Limb (tissue), 2 donors: ENCODE results near the gene SLC2A10.

Experiments used
- DNase-seq, 2 donors: peaks; one replicate each; pipeline ENCODE4 v3.0.0-alpha.2; 2016; ENCODE audit errors: extremely low spot score in 2 of 2

Gene SLC2A10

DNA sequence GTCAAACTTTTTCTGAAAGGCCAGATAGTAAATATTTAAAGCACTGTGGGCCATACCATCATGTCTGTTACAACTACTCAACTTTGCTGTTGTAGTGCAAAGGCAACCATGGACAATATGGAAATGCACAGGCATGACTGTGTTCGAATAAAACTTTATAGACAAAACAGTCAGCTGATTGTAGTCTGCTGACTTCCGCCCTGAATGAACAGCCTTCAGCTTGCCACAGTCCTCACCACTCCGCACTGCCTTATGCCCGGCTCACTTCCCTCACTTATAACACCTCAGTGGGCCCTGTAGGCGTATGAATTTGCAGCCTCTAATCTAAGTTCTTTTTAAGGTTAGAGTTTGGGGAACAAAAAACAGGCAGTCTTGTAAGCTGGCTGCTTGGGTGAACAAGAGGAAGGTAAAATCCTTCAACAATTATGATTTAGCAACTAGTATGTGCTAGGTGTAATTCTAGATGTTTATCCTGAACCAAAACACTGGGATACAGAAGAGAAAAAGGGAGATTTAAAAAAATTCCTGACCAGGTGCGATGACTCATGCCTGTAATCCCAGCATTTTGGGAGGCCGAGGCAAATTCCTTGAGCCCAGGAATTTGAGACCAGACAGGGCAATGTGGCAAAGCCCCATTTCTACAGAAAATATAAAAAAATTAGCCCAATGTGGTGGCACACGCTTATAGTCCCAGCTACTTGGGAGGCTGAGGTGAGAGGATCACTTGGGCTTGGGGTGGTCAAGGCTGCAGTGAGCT lies 6.8 kb upstream of the SLC2A10 start:
- DNase-seq = no peak

DNA sequence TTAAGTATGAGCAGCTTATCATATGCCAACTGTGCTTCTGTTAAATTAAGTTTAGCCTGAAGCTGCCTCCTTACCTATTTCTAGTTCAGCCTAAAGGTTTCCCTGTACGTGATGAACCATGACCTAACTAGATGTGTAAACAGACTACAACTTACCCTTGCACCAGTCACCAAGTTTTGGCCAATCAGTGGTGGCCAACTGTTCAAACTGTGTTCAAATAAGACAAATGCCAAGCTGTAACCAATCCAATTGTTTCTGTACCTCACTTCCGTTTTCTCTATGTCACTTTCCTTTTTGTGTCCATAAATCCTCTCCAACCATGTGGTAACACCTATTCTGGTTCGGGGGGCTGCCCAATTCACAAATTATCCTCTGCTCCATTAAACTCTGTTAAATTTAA lies 6.0 kb upstream of the SLC2A10 start:
- DNase-seq = no peak

DNA sequence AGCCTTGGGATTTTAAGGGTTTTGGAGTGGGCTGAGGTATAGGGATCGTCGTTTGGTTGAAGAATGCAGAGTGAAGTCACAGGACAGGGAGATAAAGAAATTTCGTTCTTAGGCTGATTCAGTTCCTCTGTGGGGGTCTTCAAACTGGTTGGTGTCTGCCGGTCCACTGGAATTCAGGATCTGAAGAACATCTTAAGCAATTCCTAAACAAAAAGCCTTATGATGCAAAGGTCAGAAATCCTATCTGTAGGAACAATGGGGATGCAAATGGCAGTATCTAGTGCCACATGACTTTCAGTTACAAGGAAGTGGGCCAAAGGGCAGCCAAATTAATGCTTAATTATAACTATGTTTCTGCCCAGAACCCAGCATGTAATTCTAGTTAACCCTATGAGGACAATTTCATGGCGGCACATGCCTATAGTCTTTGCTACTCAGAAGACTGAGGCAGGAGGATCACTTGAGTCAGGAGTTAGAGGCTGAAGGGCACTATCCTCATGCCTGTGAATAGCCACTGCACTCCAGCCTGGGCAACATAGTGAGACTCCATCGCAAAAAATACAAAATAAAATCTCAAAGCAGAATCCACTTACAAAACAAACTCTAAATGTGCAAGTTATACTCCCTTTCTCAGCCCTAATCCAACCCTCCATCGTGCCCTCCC lies 4.6 kb upstream of the SLC2A10 start:
- no peak for DNase-seq

DNA sequence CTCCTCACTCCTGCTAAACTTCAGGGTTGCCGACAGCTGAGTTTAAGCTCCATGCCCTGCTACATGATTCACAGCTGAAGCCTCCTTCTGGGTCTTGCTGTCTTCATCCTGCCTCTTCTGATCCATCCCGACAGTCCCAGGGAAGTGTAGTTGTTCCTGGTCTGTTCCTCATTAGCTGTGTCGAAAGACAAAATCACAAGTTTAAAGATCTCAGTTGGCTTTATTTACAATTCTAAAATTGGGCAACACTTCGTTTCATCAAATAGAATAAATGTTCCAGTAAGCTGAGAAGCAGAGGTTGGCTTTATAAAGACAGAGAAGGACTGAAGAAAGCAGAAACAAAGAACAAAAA lies 4.1 kb upstream of the SLC2A10 start:
- no peak for DNase-seq

GRCh38 chr20:46706242-46706641 lies 3.2 kb upstream of the SLC2A10 start:
- DNase-seq = no peak

DNA sequence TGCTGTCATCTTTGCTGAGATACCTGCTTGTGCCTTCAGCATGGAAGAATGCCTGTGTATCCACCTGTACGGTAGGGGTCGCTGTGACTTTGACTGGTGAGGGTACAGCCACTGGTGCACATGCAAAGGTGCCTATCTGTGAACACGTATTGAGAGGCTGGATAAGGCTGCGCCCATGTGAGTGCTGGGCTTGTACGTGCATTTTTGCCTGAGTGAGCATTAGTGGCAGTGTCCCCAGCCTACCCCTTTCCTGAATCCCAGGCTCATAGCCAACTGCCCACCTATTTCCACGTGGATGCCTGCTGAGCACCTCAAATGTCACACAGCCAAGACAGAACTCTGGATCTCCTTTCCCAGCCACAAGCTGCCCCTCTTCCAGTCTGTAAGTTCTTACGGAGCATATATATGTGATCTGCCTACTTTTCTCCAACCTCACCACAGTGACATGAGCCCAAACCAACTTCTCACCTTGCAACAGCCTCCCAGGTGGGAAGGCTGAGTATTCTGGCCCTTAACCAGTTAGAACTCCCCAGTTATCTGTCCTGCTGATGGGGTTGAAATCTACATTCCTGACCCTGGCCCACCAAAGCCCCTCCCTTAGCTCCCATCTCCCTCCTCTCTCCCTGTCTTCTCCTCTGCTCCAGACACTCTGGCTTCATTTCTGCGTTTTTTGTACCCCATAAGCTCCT lies 1.1 kb upstream of the SLC2A10 start:
- no peak for DNase-seq

DNA sequence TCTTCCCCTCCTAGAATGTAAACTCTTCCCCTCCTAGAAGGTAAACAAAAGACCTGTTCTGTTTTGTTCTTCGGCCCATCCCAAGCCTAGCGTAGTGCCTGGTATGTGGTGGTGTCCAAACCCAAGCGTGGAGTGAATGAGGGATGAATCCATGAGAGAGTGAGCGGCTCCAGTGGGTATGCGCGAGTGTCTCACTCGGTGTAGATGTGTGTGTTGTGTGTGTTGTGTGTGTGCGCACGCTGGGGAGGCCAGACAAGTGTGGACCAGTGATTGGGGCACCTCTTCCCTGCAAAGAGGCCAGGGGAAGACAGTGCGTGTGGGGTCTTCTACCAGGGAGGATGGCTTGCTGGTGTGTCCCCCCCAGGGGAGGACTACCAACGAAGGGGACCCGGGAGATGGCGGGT lies 392 bp upstream of the SLC2A10 start:
- DNase-seq = no peak

DNA sequence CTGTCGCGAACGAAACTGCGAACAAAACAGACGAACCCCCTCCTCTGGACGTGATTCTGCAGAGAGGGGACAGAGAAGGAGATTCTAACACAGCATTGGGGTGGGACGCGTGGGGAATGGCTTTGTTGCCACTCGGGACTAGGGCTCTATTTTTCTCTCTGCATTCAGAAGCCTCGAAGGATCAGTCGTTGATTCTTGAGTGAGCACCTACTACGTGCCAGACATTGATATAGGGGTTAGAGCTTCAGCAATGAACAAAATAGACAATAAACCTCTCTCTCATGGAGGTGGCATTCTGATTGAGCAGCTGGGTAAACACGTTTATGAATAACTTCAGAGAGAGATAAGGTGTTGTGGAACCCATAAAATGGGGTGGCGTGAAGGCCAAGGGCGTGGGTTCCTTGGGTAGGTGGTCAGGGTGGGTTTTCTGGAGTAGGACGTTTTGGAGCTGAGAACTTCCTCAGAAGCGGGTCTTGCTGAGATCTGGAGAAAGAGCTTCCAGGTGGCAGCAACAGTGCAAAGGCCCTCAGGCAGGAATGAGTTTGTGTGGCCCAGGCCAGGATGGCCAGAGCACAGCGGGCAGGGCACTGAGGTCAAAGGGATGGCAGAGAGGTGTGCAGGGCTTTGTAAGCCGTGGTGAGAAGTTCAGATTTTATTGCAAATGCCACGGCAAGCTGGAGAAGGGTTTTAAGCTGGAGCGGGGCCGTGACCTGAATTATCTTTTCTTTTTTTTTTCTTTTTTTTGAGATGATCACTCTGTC lies 884 bp downstream of the SLC2A10 start:
- no peak for DNase-seq

- no peak for DNase-seq
Observed at GRCh38 chr20:46712056-46712636, 2.7 kb downstream of the SLC2A10 start.

GRCh38 chr20:46713957-46714834 lies 4.7 kb downstream of the SLC2A10 start:
- DNase-seq = no peak

- DNase-seq = no peak
Observed at GRCh38 chr20:46715292-46715756, 5.9 kb downstream of the SLC2A10 start.

DNA sequence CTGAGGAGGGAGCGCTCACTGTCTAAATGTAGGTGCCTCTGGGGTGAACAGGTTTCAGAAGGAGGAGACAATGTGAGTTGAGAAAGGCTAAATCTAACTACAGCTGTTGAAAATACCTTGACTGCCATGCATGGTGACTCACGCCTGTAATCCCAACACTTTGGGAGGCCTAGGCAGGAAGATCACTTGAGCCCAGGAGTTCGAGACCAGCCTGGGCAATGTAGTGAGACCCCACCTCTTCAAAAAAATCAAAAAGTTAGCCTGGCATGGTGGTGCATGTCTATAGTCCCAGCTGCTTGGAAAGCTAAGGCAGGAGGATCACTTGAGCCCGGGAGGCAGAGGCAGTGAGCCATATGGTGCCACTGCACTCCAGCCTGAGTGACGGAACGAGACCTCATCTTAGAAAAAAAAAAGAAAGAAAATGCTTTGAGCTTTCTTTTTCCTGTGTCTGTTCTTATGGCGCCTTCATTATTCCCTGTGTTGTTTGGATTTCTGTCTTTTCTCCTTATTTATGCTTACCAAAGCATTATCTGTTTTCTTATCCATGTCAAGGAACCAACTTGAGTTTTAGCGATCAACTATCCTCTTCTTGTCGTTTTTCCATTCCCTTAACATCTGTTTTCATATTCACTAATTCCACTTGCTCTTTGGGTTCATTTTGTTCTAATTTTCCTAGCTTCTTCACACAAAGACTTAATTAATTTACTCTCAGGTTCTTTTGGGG lies 8.5 kb downstream of the SLC2A10 start:
- DNase-seq = no peak

DNA sequence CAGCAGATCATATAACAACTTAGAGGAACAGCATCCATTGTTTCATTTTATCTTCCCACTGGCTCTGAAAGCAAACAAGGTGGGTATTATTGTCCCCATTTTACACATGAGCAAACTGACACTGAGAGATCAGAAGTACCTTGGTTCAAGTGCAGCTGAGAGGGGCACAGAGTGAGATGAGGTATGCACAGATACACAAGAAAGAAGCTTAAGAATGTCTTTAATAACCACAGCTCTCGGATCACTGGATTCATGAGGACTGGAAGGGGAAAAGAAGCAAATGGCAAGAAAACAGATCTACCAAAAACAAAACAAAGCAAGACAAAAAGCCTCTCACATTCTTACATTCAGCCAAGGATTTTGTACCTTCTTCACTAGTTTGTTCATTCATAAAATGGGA lies 10.6 kb downstream of the SLC2A10 start:
- DNase-seq = no peak

GRCh38 chr20:46720776-46721425 lies 11.5 kb downstream of the SLC2A10 start:
- no peak for DNase-seq

DNA sequence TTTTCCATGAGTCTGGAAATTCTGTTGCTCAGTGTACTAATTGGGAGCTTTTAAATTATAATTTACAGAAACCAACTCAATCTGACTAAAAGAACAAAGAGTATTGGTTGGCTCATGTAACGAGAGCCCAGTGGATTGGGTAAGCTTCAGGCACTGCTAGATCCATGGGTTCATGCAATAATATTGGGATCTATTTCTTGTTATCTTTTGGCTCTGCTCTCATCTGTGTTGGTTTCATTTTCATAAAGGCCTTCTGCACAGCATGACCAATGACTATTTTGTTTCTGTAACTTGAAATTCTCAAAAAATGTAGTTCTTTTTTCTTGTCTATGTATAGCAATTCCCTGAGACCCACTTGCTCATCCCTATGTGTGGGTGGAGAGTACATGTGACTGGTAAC lies 12.0 kb downstream of the SLC2A10 start:
- no peak for DNase-seq

DNA sequence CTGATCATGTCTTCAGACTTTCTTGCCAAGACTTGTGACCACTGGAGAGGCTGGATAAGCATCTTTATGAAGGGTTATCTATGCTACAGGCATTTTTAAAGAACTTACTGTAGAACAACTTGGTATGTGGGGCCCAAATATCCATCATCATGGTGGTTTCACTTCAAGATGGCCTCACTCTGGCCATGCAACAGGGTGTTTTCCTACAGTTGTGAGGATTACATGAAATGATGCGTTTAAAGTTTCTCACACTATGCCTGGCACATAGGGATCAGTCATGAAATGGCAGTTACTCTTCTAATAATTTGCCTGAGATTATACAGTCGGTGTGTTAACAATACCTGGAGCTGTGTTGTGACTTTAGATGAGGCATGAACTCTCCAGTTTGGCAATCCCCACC lies 13.0 kb downstream of the SLC2A10 start:
- no peak for DNase-seq

DNA sequence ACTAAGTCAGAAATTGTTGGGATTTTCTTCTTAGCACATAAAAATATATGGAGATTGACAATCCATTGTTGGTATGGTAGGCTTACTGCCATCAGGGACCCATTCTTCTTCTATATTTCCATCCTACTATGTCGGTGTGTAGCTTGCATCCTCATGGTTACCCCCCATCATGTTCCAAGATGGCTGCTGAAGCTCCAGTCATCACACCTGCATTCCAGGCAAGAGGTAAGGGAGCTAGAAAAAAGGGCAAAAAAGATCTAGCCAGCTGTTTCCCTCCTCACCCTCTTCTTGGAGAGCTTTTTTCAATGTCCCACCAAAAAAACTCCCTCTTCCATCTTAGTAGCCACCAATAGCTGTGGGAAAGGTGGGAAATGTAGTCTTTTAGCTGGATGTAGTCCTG lies 13.6 kb downstream of the SLC2A10 start:
- DNase-seq = no peak

- no peak for DNase-seq
Observed at GRCh38 chr20:46724343-46724959, 15.0 kb downstream of the SLC2A10 start.
